SU-DHL-6 (cell line): ENCODE measurements around the gene CDH22.

Experiments
- H2AFZ ChIP-seq: fragments of 200-600 bp; sonication (generic); 2 replicates; pipeline ENCODE4 v1.6.1; 2014; ENCODE audit warnings: low read depth, mild to moderate bottlenecking, moderate library complexity, mixed read lengths, antibody characterized with exemption, low read length; ENCODE audit not compliant: severe bottlenecking
- H3F3A ChIP-seq: fragments of 200-600 bp; shearing (Covaris generic); 2 replicates; pipeline ENCODE4 v1.6.0; 2016; ENCODE audit warnings: antibody characterized with exemption, mild to moderate bottlenecking; ENCODE audit not compliant: insufficient read depth
- H3K27ac ChIP-seq: fragments of 200-600 bp; sonication (generic); 2 replicates; pipeline ENCODE4 v1.5.1; 2016; ENCODE audit warnings: low read depth, mild to moderate bottlenecking, low read length, moderate library complexity, mixed read lengths
- H3K27me3 ChIP-seq: fragments of 200-600 bp; sonication (generic), shearing (Covaris generic); 2 replicates; pipeline ENCODE4 v1.6.0; 2014; ENCODE audit warnings: mild to moderate bottlenecking, low read length
- H3K36me3 ChIP-seq: fragments of 200-600 bp; sonication (generic); 2 replicates; pipeline ENCODE4 v1.6.1; 2014; ENCODE audit warnings: mild to moderate bottlenecking, low read length, mixed read lengths
- H3K4me2 ChIP-seq: fragments of 300-600, 200-600 bp; shearing (Covaris generic), sonication (generic); 2 replicates; pipeline ENCODE4 v1.6.0; 2014; ENCODE audit warnings: low read length, low read depth, mild to moderate bottlenecking; ENCODE audit not compliant: poor library complexity, severe bottlenecking
- H3K4me3 ChIP-seq: fragments of 200-600 bp; sonication (generic); 2 replicates; pipeline ENCODE4 v1.5.1; 2014; ENCODE audit warnings: antibody characterized with exemption, low read length, mild to moderate bottlenecking, mixed read lengths; ENCODE audit not compliant: insufficient read depth, poor library complexity, severe bottlenecking
- H3K79me2 ChIP-seq: fragments of 200-600 bp; sonication (generic); 2 replicates; pipeline ENCODE4 v1.6.1; 2014; ENCODE audit warnings: mild to moderate bottlenecking, low read length, moderate library complexity; ENCODE audit not compliant: insufficient read depth
- H3K9ac ChIP-seq: fragments of 200-600 bp; sonication (generic); 2 replicates; pipeline ENCODE4 v1.7.0; 2014; ENCODE audit warnings: mild to moderate bottlenecking, low read length
- H3K9me2 ChIP-seq: fragments of 200-600 bp; sonication (generic); replicated peaks from 2 replicates; pipeline ENCODE4 v1.6.1; 2014; ENCODE audit warnings: low read length; ENCODE audit not compliant: insufficient read depth
- H3K9me3 ChIP-seq: fragments of 200-600 bp; sonication (generic); 2 replicates; pipeline ENCODE4 v1.6.1; 2014; ENCODE audit warnings: low read length, mixed read lengths; ENCODE audit not compliant: insufficient read depth
- H4K20me1 ChIP-seq: fragments of 200-600 bp; sonication (generic); 2 replicates; pipeline ENCODE4 v1.6.1; 2014; ENCODE audit warnings: low read depth, mild to moderate bottlenecking, antibody characterized with exemption, low read length, moderate library complexity, mixed read lengths
- EZH2phosphoT487 ChIP-seq: fragments of 200-600 bp; sonication (generic), shearing (Covaris generic); conservative IDR thresholded peaks from 2 replicates; pipeline ENCODE4 v1.6.1; 2018; ENCODE audit warnings: mild to moderate bottlenecking, antibody characterized with exemption, low read length, moderate library complexity, mixed read lengths
- TF ChIP-seq, protein P1 (sequence below): fragments of 200-600 bp; sonication (generic); IDR thresholded peaks from one replicate; pipeline ENCODE4 v1.5.1; 2017; ENCODE audit warnings: antibody characterized with exemption, mild to moderate bottlenecking, low read length, moderate library complexity; ENCODE audit not compliant: insufficient read depth, poor library complexity, severe bottlenecking

CDH22 gene

DNA sequence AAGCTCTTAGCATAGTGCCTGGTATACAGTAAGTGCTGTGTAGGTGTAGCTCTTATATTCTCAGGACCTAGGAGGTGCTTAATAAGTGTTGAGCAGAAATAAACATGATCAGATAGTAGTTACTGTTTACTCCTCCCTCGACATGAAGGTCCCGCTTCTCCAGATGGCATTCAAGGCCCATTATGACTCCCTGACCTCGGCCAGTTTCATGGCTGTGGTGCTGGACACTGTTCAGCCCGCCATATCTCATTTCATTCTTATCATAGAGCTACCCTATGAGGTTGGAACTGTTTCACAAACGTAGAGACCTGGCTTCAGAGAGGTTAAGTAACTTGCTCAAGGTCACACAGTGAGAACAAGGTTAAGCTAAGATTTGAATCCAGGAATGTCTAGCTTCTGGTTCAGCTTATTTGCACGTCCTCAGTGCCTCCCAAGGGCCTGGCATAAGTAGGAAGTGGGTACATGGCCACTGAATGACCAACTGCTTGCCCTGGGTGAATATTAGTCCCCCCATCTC lies 151.2 kb downstream of the CDH22 start:
- Histone ChIP-seq H3K4me3 (no peak overlapping the region), H3K27me3 (no peaks in the 10 kb centered on the region)

DNA sequence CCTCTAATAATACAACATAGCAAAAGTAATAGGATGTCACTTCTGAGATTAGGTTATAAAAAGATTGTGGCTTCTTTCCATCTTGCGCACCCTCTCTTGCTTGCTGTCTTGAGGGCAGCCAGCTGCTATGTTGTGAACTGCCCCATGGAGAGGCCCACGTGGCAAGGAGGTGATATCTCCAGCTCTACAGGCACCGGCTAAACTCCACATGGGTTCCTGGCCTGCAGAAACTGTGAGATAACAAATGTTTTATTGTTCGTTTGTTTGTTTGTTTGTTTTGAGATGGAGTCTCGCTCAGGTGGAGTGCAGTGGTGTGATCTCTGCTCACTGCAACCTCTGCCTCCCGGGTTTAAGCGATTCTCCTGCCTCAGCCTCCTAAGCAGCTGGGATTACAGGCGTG lies 152.2 kb downstream of the CDH22 start:
- Histone ChIP-seq H3K27me3 (no peaks in the 10 kb centered on the region), H3K9me3 (no peaks in the 10 kb centered on the region), H3K9me2 (no peaks in the 10 kb centered on the region), H3K4me3 (no peak overlapping the region), H3K4me2 (no peak overlapping the region), H2AFZ (no peak overlapping the region), H3K36me3 (no peaks in the 10 kb centered on the region), H3K79me2 (no peaks in the 10 kb centered on the region), H3K27ac (no peak overlapping the region), H3F3A (no peaks in the 10 kb centered on the region), H4K20me1 (no peaks in the 10 kb centered on the region), H3K9ac (no peak overlapping the region)
- no peak for TF ChIP-seq EZH2phosphoT487
- TF ChIP-seq, protein P1, sequence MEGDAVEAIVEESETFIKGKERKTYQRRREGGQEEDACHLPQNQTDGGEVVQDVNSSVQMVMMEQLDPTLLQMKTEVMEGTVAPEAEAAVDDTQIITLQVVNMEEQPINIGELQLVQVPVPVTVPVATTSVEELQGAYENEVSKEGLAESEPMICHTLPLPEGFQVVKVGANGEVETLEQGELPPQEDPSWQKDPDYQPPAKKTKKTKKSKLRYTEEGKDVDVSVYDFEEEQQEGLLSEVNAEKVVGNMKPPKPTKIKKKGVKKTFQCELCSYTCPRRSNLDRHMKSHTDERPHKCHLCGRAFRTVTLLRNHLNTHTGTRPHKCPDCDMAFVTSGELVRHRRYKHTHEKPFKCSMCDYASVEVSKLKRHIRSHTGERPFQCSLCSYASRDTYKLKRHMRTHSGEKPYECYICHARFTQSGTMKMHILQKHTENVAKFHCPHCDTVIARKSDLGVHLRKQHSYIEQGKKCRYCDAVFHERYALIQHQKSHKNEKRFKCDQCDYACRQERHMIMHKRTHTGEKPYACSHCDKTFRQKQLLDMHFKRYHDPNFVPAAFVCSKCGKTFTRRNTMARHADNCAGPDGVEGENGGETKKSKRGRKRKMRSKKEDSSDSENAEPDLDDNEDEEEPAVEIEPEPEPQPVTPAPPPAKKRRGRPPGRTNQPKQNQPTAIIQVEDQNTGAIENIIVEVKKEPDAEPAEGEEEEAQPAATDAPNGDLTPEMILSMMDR: no peak

More for the DNA sequence above, 151.2 kb downstream of the CDH22 start:
- Histone ChIP-seq H3K9ac (no peak overlapping the region), H3K27ac (no peak overlapping the region), H4K20me1 (no peaks in the 10 kb centered on the region), H3K9me2 (no peaks in the 10 kb centered on the region), H3K4me2 (no peak overlapping the region), H3K36me3 (no peaks in the 10 kb centered on the region), H2AFZ (no peak overlapping the region), H3K9me3 (no peaks in the 10 kb centered on the region), H3K79me2 (no peaks in the 10 kb centered on the region), H3F3A (no peaks in the 10 kb centered on the region)
- TF ChIP-seq EZH2phosphoT487: no peak
- TF ChIP-seq, protein P1: no peak

DNA sequence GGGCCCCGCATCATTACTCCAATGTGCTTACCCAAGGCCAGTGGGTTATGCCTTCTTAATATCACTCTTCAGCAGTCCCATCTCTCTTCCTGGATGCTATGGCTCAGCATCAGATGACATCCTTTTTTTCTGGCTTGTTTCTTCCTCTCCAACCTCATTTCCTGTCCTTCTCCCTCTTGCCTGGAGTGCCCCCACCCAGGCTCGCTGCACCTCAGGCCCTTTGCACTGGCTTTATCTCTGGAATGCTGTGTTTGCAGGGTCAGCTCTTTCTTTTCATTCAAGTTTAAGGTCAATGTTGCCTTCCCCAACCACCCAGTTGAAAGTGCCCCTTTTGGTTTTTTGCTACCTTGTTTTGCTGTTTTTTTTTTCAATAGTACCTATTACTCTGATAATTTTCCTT lies 153.5 kb downstream of the CDH22 start:
- Histone ChIP-seq H3K9me2 (no peaks in the 10 kb centered on the region), H3K9me3 (no peaks in the 10 kb centered on the region), H3K27me3 (no peaks in the 10 kb centered on the region), H3K9ac (no peak overlapping the region), H4K20me1 (no peaks in the 10 kb centered on the region), H3K79me2 (no peaks in the 10 kb centered on the region), H3K4me3 (no peak overlapping the region), H3F3A (no peaks in the 10 kb centered on the region), H3K4me2 (no peak overlapping the region), H2AFZ (no peak overlapping the region), H3K27ac (no peak overlapping the region), H3K36me3 (no peaks in the 10 kb centered on the region)
- TF ChIP-seq EZH2phosphoT487: no peak
- TF ChIP-seq, protein P1: no peak
